CD4-positive, alpha-beta T cell treated with Interleukin-15 for 4 hours (primary cell): ENCODE data around the gene ZNF805.
"Not testable (repeated sequence)": the region's sequence is repeated elsewhere in the genome, so short reads cannot be mapped to it uniquely, and the experiment has no call there.

Experiments
- DNase-seq: peaks from one replicate; pipeline ENCODE4 v3.0.0-alpha.2; 2020; ENCODE audit warnings: low spot score

The ZNF805 gene

GRCh38 chr19:57269515-57270250 lies 29.3 kb downstream of the ZNF805 start:
- DNase-seq: no peak

GRCh38 chr19:57271280-57271679 lies 30.8 kb downstream of the ZNF805 start:
- DNase-seq: no peak

- no peak for DNase-seq
These were observed 32.6 kb downstream of the ZNF805 start for GRCh38 chr19:57273014-57273413.

- no peak for DNase-seq
These were observed 36.0 kb downstream of the ZNF805 start for GRCh38 chr19:57276430-57276829.

- not testable (repeated sequence) for DNase-seq
These were observed 38.0 kb downstream of the ZNF805 start for GRCh38 chr19:57278481-57278880.

- peak; percentile 76 for DNase-seq
These were observed 39.2 kb downstream of the ZNF805 start for GRCh38 chr19:57279418-57280164.

- peak; percentile 97 for DNase-seq
These were observed 39.9 kb downstream of the ZNF805 start, which contains the start of gene ZNF460 for GRCh38 chr19:57280165-57280961. ZNF460 (plus strand) TSS chr19:57280485; CDS start chr19:57280807, 322 bp downstream.

- DNase-seq: peak; percentile 31
These were observed 40.5 kb downstream of the ZNF805 start for GRCh38 chr19:57280962-57281400.

- DNase-seq: no peak
These were observed 41.7 kb downstream of the ZNF805 start for GRCh38 chr19:57282011-57282643.

- no peak for DNase-seq
These were observed 47.9 kb downstream of the ZNF805 start for GRCh38 chr19:57288373-57288772.

GRCh38 chr19:57290970-57291369 lies 50.5 kb downstream of the ZNF805 start:
- no peak for DNase-seq

GRCh38 chr19:57292547-57292946 lies 52.1 kb downstream of the ZNF805 start:
- DNase-seq: no peak

GRCh38 chr19:57293719-57294118 lies 53.3 kb downstream of the ZNF805 start:
- no peak for DNase-seq

GRCh38 chr19:57302020-57302465 lies 61.6 kb downstream of the ZNF805 start:
- DNase-seq: no peak

- DNase-seq: no peak
These were observed 62.4 kb downstream of the ZNF805 start for GRCh38 chr19:57302727-57303401.
